NCI-H748 treated with DMSO at 0.1 percent for 48 hours (cell line): Measurements from ENCODE around the gene NTRK3.
A peak's percentile ranks its signal among the peaks of the same experiment; 100 is the strongest.

Experiments used
- DNase-seq: peaks from one replicate; lab custom pipeline; 2025; lab: John Stamatoyannopoulos, UW

The NTRK3 gene

DNA sequence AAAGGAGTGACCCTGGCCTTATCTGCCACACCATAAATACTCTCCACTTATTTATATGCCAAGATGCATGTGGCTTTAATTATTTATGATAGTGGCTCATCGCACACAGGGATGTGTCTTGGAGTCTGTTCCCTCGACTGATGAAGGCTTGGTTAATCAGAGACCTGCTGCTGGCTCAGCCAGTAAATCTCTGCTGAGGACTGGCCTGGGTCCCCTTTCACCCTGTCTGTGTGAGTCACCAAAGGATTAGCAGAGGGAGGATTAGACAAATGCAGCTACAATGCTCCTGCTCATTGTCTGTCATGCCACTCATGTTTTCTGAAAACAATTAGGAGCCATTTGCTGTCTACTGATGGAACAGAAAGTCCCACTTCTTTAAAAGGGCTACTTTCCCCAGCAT is 226.8 kb downstream of the NTRK3 start:
- DNase-seq = no peak

DNA sequence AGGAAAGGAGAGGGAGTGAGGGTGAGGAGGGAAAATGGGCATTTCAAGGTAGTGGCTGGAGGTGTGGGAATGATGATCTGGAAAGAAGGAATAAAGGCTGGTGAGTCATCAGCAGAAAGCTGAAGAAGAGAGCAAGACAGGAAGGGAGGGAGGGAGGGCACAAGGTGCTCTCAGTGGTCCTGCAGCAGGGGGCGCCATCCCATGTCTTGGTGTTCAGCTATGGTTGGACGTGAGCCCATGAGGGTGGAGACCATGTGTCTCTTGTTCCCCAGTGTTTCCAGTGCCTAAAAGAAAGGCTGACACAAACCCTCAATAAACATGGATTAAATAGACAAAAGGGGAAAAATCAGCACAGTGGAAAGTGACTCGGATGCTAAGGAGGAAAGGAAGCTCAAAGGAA is 228.5 kb downstream of the NTRK3 start:
- DNase-seq = no peak

DNA sequence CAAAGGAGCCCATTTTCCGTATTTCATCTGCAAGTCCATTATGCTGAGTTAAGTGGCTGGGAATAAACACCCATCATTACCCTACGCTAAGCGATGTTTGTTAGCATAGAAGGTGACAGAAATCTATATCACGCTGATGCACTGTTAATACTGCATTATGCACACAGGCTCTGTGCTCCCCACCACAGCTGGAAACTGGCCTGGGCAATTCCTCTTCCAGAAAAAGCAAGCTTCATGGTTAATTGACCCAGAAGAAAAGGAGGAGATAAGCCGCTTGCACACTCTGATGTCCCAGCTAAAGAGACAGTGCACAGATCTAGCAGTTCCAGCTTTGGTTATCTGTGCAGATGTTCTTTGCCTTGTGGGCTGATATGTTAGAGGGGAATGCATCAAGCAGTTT is 232.6 kb downstream of the NTRK3 start:
- peak; percentile 41 for DNase-seq

DNA sequence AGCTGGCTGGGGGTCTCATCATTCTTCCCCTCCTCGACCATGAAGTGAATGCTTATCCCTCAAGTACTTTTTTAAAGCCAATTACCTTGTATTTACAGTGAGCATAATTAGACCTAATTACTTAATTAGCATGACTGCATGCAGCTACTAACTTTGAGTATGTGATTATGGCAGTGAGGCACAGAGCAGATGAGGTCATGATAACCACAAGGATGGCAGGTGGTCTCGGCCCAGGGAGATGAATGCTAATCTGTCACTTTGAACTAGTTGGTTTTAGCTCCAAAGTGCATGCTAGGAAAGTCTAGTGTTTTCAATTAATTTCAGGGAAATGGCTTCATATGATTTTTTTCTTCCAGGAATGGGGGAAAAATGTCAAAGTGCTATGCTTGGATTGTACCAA is 233.8 kb downstream of the NTRK3 start:
- DNase-seq = peak; percentile 49

DNA sequence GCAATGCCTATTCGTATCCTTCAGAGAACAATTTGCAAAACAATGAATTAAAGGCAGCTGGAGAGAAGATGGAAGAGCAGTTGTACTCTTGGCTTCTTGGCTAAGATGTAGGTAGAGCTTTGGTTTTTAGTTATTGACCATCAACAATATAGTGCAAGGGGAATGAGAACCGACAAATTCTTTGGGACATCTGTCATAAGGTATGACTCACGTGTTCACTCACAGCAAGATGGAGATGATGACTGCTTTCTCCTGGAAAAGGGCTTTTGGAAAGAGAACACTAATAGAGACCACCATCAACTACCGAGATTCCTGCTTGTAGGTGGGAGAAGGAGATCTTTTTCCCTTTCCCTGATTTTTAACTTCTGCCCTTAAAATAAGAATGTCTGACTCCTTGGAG is 234.9 kb downstream of the NTRK3 start:
- DNase-seq = no peak

DNA sequence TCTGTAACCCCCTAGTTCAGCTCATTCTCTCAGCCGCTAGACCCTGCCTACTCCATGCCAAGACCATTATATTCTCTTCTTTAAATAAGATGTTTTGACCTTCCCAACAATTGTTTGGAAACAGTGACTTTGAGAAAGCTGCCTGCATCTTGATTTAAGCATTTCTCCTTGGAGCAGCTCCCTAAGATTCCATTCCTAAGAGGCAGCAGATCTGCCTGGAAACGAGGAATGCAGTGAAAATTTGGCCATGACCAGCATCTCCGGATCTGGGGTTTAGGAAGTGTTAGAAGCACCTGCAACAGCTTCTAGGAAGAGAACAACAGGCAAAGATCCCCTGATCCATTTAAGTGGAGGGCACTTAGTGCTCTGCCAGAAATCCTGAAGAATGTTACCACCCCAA is 235.7 kb downstream of the NTRK3 start:
- DNase-seq = no peak

DNA sequence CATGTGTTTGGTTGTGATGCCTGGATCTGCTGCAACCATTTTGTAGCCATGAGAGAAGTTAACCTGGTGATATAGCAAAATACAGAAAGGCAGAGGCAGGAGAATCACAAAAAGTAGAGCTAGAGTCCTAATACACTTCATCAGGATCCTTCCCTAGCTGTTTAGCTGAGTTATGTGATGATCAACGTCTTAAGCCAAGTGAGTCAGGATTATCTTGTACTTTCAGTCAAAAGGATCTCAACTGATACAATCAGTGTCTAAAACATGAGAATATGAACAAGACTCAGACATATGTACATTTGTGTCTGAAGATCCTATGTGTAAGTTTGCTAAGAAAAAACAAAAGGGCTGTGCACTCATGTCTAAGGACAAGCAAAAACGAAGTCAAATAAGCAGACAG is 236.9 kb downstream of the NTRK3 start:
- no peak for DNase-seq

DNA sequence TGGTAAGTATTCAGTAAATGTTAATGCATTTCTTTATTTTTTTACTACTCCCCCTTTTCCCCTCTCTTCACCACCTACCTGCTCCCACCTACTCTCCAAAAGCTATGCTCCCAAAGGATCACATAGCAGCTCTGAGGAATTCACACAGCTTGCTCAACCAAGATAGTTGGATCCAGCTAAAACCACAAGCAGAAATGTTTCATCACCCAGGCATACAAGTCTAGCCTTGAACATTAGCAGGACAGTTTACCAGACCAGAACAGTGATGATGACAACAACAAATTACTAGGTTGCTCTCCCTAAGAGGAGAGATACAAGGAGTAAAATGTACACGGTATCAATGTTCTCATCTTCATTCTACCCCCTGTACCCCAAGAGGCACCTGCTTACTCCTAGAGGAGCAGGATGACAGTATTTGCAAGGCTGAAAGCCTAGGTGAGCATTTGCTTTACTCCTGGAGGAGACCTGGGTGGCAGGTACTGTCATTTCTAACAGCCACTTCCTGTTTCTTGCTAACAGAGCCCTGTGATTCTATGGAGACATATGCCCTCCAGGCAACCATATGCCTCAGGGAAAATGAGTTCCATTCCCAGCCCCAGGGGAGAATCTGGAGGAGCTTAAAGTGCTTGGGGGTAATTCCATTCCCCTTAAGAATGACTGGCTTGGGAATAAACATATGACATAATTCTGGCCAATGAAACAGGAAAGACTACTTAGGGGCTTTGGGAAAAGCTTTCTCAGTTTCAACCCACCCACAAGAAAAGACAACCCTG is 237.5 kb downstream of the NTRK3 start:
- no peak for DNase-seq

DNA sequence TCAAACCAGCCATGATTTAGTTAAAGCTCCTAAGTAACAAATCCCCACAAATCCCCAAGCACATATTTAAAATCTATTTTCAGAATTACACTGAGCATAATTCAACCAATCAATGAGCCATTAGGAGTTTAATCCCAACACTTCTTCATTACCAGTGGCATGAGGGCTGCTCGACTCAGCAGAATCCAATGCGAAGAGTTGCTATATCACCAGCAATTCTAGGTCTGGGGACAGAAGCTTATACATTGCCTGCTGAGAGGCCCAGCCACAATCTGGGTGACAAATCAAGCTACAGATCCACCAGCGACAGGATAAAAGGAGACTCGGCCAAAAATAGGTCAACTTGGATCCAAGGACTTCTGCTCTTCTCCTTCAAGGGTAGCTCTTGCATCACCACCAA is 238.8 kb downstream of the NTRK3 start:
- no peak for DNase-seq

DNA sequence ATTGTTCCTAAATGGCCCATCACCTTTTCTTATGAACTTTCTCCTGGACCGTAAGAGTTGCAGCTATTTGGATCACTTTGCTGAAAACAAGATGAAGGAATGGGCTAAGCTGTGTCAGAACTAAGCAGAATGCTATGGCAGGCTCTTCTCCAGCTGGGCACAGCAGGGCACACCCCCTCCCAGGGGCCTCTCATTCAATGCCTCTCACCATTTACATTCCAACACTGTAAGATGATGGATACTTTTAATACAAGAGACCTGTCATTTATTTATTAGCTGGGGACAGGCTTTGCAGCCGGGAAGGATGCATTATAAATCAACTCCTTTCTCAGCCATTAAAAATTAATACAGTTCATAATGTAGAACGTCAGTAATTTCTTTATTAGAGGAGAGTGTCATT is 240.1 kb downstream of the NTRK3 start:
- no peak for DNase-seq

DNA sequence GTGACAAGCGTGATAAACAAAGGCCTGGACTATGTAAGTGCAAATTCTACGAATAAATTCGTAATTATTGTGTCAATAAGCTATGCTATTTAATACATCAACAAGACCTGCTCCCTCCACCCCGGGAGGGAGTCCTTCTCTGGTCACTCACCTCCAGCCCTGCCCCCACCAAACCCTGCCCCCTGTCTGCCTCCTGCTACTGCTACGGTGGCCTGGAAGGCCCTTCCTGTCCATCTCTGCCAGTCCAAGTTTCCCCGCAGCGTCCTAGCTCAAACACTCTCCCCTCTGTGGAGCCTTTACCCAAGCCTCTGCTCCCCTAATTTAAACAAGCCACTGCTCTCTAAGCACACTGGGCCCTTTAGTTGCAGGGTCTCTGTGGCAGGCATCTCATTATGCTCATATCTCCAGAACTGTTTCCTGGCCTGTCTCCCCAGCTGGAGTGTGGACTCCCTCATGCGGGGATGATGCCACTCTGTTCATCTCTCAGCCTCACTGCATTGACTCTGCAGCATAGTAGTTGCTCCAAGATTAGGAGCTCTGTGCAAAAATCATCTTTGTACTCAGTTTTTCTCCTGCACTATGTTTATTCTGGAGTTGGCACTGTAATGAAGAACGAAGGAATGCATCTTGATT is 241.2 kb downstream of the NTRK3 start:
- no peak for DNase-seq

DNA sequence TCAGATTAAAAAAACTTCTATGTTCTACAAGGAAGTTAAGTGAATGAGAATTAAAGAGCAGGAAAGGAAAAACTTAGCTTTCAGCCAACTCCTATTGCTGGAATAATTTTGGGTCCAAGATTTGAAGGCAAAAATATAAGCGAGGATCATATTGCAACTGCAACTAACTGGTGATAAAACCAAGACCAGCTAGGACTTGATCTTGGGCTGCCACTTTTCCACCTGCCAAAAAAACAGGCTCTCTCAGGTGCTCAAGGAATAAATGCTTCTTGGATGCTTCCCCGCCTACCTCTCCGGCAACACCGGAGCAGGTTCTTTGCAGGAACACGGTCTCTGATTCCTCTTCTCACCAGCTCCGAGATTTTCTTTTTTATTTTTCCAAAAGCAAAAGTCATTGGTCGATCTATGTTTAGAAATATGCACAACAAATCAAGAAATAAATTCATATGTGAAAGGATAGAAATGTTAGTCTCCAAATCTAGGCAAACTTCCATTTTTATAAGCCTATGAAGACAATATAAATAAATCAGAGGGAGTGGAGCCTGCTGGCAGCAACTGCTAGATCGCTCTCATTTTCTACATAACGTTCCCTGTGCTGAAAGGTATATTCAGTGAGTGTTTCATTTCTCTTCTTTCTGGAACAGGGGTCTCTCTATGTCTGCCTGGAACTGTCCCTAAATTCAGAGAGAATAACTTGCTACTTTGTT is 241.9 kb downstream of the NTRK3 start:
- no peak for DNase-seq

DNA sequence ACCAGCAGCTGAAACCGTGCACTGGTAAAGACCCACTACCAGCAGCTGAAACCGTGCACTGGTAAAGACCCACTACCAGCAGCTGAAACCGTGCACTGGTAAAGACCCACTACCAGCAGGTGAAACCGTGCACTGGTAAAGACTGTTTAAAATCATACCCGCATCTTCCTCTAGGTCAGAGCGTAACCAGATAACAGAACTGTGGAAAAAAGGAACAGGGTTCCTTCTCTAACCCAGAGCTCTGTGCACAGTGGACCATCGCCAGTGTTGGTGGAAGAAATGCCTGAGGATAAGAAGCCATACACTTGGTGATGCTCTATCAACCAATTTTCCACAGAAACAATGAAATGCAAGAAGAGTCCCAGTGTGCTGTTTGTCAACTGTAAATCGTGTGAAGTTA is 243.4 kb downstream of the NTRK3 start:
- no peak for DNase-seq

DNA sequence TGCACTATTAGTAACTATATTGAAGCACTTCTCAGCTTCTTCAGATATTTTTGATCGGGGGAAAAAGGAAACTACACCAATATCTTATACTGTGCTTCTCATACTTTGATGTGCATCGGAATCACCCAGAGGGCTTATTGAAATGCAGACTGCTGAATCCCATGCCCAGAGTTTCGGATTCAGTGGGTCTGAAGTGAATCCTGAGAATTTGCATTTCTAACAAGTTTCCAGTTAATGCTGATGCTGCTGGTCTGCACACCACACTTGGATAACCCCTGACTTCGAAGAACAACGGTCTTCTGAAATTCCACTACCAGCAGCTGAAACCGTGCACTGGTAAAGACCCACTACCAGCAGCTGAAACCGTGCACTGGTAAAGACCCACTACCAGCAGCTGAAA is 243.9 kb downstream of the NTRK3 start:
- no peak for DNase-seq

DNA sequence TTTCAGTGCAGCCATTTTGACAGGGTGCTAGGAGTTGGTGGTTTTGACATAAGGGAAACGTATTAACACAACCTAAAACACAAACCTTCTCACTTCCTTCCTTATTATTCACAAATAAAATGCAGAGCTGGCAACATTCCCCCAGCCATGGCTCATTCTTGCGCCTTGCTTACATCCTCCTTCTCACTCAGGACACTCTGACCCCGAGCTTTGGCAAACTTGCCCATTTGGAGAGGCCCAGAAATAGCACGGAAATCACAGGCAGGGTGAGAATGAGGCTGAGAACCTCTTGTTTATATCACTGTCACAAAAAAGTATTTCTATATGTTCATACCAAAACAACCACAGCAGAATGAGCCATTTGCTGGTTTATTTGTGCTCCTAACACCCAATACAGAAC is 244.3 kb downstream of the NTRK3 start:
- DNase-seq = no peak

DNA sequence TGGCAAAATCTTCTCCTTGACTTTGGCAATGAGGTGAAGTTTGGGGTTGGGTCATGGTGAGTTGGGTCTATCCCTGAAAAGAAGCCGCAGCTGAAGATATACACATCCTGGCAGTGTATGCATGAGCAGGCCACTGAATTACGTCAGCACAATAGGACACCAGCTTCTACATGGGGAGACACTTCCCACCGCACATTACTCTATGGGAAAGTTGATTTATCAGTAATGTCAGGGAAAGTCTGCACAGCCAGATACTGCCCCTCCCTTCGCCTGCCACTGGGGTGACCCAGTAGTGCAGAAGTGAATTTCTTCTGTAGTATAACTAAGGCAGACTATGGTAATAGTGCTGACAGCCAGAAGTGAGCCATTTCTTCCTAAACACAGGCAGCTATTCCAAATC is 245.0 kb downstream of the NTRK3 start:
- DNase-seq = no peak

DNA sequence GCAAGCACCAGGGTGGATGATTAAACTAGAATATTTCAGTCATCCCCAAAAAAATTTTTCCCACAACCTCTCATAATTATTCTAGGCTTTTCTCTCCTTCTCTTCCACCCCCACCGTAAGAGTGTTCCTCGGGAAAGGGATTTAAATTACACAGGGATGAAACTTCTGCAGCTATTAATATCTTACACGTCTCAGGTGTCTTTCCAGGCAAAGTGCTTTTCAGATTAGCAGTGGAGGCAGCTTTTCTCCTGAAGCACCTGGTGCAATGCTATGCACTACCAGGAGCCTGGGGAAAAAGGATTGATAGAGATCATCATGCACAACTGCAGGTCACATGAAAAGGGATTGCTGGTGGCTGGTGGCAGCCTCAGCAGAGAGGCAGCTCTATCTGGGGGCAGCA is 250.4 kb downstream of the NTRK3 start:
- DNase-seq = no peak

DNA sequence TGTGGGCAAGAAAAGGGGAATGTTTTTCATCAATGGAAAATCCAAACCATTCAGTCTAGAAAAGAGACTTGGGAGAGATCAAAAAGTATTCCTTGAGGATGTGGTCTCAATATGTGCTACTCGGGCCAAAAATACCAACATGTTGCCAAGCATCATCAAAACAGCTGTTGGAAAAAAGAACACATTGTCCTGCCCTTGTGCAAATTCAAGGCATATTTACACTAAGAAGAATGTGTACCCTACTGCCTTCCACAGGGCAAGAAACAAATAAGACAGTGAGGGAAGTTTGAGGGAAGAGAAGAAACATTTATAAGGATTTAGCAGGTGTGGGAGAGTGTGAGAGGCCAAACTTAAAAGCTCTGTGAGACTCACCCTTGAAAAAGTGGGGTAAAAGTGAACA is 252.1 kb downstream of the NTRK3 start:
- DNase-seq = no peak

DNA sequence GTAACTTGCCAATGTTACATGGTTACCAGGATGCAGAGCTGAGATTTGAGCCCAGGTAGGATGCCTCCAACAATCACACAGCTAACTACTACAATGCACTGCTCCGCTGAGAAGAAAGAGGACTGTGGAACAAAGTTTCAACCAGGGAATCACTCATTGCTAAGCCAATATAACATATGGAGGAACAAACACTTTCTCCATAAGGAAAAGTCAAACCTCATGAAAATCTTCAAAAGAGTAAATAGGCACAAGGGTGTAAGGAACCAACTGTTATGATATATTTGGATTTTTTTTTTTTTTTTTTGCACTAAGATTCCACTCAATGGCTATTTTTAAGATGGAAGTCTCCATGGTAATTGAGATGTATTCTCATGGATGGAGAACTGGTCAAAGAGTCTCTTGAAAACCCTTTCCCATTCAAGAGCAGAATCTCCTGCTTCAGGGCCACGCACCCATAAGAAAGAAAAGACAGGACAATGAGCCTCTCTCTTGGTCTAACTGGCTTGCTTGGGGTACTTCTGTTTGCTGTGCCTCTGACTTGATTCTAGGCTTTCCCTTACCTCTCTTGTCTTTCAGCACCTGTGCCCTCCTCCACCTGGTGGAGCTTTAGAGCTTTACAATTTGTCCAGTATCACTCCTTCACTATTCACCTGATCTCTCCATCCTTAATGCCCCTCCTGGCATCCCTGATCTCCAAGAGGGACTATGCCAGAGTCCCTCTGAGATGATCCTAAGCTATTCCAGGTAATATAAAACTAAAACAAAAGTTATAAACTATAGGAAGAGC is 252.8 kb downstream of the NTRK3 start:
- DNase-seq = peak; percentile 9

DNA sequence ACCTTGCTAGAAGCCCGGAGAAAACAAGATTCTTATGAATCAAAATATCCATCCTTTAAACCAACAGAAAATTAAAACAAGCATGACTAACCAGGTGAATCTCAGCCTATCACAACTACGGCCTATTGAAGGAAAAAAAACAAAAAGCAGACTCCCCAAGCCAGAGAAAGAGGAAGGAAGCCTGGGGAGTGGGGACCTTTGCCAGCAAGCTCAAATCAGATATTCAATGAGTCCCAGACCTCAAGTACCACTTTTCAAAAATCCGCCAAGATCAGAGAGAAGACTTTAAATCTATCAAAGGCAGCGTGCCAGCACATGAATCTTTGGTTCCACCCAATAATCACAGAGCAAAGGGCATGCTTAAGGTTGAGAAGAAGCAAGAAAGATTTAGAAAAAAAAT is 253.8 kb downstream of the NTRK3 start:
- DNase-seq = no peak

DNA sequence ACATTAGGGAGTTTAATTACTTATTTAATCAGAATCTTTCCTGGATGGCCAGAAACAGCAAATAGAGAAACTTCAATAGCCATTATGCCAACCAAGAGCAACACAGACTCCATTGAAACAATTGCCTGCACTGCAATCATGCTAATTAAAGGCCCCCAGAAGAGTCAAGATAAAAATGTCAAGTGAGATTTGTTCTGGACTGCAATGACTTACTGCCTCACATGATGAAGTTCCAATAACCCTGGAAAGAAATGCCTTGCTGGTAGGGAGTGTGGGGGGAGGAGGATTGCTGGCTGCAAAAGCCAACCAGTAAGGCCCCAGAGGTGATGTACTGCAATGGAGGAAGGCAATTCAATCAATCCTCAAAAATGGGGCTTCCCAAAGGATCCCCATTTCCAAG is 257.9 kb downstream of the NTRK3 start:
- no peak for DNase-seq

DNA sequence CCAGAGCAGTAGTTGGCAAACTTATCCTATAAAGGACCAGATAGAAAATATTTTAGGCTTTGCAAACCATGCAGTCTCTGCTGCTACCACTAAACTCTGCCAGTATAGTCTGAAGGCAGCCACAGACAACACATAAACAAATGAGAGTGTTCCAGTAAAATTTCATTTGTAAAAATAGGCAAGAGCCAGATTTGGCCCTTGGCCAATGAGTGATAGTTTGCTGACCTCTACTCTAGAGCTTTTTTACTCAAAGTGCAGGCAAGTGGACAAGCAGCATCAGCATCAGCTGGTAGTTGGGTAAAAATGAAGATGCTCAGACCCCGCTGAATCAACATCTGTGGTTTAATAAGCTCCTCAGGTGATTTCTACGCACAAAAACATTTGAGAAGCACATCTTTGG is 269.8 kb downstream of the NTRK3 start:
- DNase-seq = no peak

DNA sequence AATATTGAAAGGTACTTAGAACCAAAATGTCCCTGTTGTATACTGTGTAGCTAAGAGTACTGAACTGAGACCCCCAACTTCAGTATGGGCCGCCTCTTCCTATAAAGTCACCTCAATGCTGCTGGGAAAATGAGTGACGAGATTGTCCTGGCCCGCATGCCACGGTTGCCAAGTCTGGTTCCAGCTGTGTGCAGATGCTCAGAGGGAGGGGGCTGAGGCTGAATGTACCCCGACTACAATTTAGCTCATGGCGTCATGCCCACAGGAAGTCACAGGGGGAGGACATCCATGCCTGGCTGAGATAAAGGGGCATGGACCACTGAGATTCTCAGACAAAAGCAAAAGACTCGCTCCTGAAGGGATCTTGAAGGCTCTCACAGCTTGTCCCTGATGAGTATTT is 271.1 kb downstream of the NTRK3 start:
- no peak for DNase-seq
